MM.1S (cell line): ENCODE data around the gene TIMM17B.

Experiments used
- DNase-seq: peaks from one replicate; pipeline ENCODE4 v3.0.0-alpha.2; 2015
- H2AFZ ChIP-seq: fragments of 300-600 bp; sonication (generic); 2 replicates; pipeline ENCODE4 v1.6.0; 2016; ENCODE audit warnings: antibody characterized with exemption, low read length
- H3F3A ChIP-seq: fragments of 300-600 bp; sonication (generic); 2 replicates; pipeline ENCODE4 v1.6.1; 2016; ENCODE audit warnings: mild to moderate bottlenecking, antibody characterized with exemption, low read length, moderate library complexity, mixed read lengths; ENCODE audit not compliant: insufficient read depth
- H3K27ac ChIP-seq: fragments of 300-600 bp; sonication (generic); 2 replicates; pipeline ENCODE4 v1.5.1; 2016; ENCODE audit warnings: mild to moderate bottlenecking, low read length
- H3K27me3 ChIP-seq: fragments of 300-600 bp; sonication (generic); replicated peaks from 2 replicates; pipeline ENCODE4 v1.6.0; 2016; ENCODE audit warnings: low read length; ENCODE audit not compliant: insufficient read depth
- H3K36me3 ChIP-seq: fragments of 300-600 bp; sonication (generic); replicated peaks from 2 replicates; pipeline ENCODE4 v1.6.1; 2016; ENCODE audit warnings: mild to moderate bottlenecking, low read length, mixed read lengths; ENCODE audit not compliant: insufficient read depth
- H3K4me1 ChIP-seq: fragments of 300-600 bp; sonication (generic); 2 replicates; pipeline ENCODE4 v1.6.1; 2016; ENCODE audit warnings: low read length, mixed read lengths
- H3K4me2 ChIP-seq: fragments of 300-600 bp; sonication (generic); 2 replicates; pipeline ENCODE4 v1.6.0; 2016; ENCODE audit warnings: low read depth, low read length
- H3K4me3 ChIP-seq: fragments of 300-600 bp; sonication (generic); 2 replicates; pipeline ENCODE4 v1.5.1; 2016; ENCODE audit warnings: low read length, mixed read lengths
- H3K79me2 ChIP-seq: fragments of 300-600 bp; sonication (generic); 2 replicates; pipeline ENCODE4 v1.6.1; 2016; ENCODE audit warnings: mixed run types, low read length, mixed read lengths
- H3K9ac ChIP-seq: fragments of 300-600 bp; sonication (generic); 2 replicates; pipeline ENCODE4 v1.6.1; 2016; ENCODE audit warnings: low read length, mixed read lengths
- H3K9me2 ChIP-seq: fragments of 300-600 bp; sonication (generic); replicated peaks from 2 replicates; pipeline ENCODE4 v1.6.1; 2016; ENCODE audit warnings: mild to moderate bottlenecking, low read length, mixed read lengths; ENCODE audit not compliant: insufficient read depth
- H3K9me3 ChIP-seq: fragments of 300-600 bp; sonication (generic); replicated peaks from 2 replicates; pipeline ENCODE4 v1.6.1; 2016; ENCODE audit warnings: mild to moderate bottlenecking, low read length, mixed read lengths; ENCODE audit not compliant: insufficient read depth
- H4K20me1 ChIP-seq: fragments of 300-600 bp; sonication (generic); 2 replicates; pipeline ENCODE4 v1.6.1; 2016; ENCODE audit warnings: mild to moderate bottlenecking, low read length, moderate library complexity, mixed read lengths; ENCODE audit not compliant: insufficient read depth
- CTCF ChIP-seq: fragments of 300-600 bp; sonication (generic); IDR thresholded peaks from 2 replicates; pipeline ENCODE4 v1.5.1; 2016; ENCODE audit warnings: antibody characterized with exemption, low read length, mixed read lengths
- EZH2 ChIP-seq: fragments of 300-600 bp; sonication (generic); optimal IDR thresholded peaks from 2 replicates; pipeline ENCODE3; 2017; ENCODE audit warnings: low read depth, mild to moderate bottlenecking, antibody characterized with exemption, low read length, mixed read lengths
- EZH2phosphoT487 ChIP-seq: fragments of 300-600 bp; sonication (generic); IDR thresholded peaks from 2 replicates; pipeline ENCODE4 v1.6.1; 2018; ENCODE audit warnings: antibody characterized with exemption, low read length

Gene TIMM17B

GRCh38 chrX:48899078-48899410, 1.5 kb upstream of the TIMM17B start:
- peak overlapping the region; percentile 98; the same call in 1 of the 2 replicates for H3K27ac ChIP-seq
- H3K9me3 ChIP-seq, result no peaks in the 10 kb centered on the region
- H3K4me2 ChIP-seq, result peak overlapping the region; percentile 55; the same call in 1 of the 2 replicates
- no peaks in the 10 kb centered on the region for H3K27me3 ChIP-seq
- no peaks in the 10 kb centered on the region for H3K36me3 ChIP-seq
- peaks cover 4% of the 10 kb centered on the region; the same call in 1 of the 2 replicates for H3F3A ChIP-seq
- DNase-seq, result no peak
- TF ChIP-seq EZH2phosphoT487 (no peak), CTCF (no peak), EZH2 (no peak)
- peak overlapping the region; percentile 45 for H3K4me3 ChIP-seq
- H4K20me1 ChIP-seq, result no peaks in the 10 kb centered on the region
- H3K4me1 ChIP-seq, result no peaks in the 10 kb centered on the region
- no peaks in the 10 kb centered on the region for H3K9me2 ChIP-seq
- H3K9ac ChIP-seq, result peak overlapping the region; percentile 53; the same call in 1 of the 2 replicates
- H2AFZ ChIP-seq, result no peak overlapping the region
- H3K79me2 ChIP-seq, result peaks cover 48% of the 10 kb centered on the region

GRCh38 chrX:48897157-48897624, 377 bp downstream of the TIMM17B start:
- Histone ChIP-seq H4K20me1 (no peaks in the 10 kb centered on the region), H3K9ac (peak overlapping the region; percentile 95), H3K79me2 (peaks cover 48% of the 10 kb centered on the region), H3K4me2 (peak overlapping the region; percentile 74), H3K4me3 (peak overlapping the region; percentile 88), H3K9me2 (no peaks in the 10 kb centered on the region), H2AFZ (peak overlapping the region; percentile 56; the same call in 1 of the 2 replicates), H3K27me3 (no peaks in the 10 kb centered on the region), H3K36me3 (no peaks in the 10 kb centered on the region), H3F3A (peaks cover 4% of the 10 kb centered on the region; the same call in 1 of the 2 replicates), H3K4me1 (no peaks in the 10 kb centered on the region), H3K9me3 (no peaks in the 10 kb centered on the region), H3K27ac (peak overlapping the region; percentile 98)
- TF ChIP-seq EZH2, result no peak
- no peak for TF ChIP-seq CTCF
- TF ChIP-seq EZH2phosphoT487, result no peak
- DNase-seq, result peak; percentile 53

- Histone ChIP-seq H3K4me3 (peak overlapping the region; percentile 88), H3K9me3 (no peaks in the 10 kb centered on the region), H3F3A (peaks cover 4% of the 10 kb centered on the region; the same call in 1 of the 2 replicates), H3K4me1 (no peaks in the 10 kb centered on the region), H3K79me2 (peaks cover 48% of the 10 kb centered on the region), H3K4me2 (peak overlapping the region; percentile 74), H2AFZ (no peak overlapping the region), H3K36me3 (no peaks in the 10 kb centered on the region), H3K9me2 (no peaks in the 10 kb centered on the region), H3K27me3 (no peaks in the 10 kb centered on the region), H3K9ac (peak overlapping the region; percentile 95), H4K20me1 (no peaks in the 10 kb centered on the region), H3K27ac (peak overlapping the region; percentile 98; the same call in 1 of the 2 replicates)
- TF ChIP-seq CTCF (no peak), EZH2phosphoT487 (no peak), EZH2 (no peak)
- DNase-seq, result no peak
Measured at GRCh38 chrX:48896611-48897011, 957 bp downstream of the TIMM17B start.
